ENCODE results near the gene SLC34A3.

Gene SLC34A3

GRCh38 chr9:137267933-137268355 lies 37.2 kb downstream of the SLC34A3 start:
- no peak for TF ChIP-seq CTCF (IDR thresholded peaks at IDR 0.05; ENCODE audit: unreplicated experiment in 3 of 3)
- Mint-ChIP-seq H3K4me1 (no peaks in the 10 kb centered on the region), H3K27me3 (ENCODE audit: low read depth) (no peaks in the 10 kb centered on the region)

DNA sequence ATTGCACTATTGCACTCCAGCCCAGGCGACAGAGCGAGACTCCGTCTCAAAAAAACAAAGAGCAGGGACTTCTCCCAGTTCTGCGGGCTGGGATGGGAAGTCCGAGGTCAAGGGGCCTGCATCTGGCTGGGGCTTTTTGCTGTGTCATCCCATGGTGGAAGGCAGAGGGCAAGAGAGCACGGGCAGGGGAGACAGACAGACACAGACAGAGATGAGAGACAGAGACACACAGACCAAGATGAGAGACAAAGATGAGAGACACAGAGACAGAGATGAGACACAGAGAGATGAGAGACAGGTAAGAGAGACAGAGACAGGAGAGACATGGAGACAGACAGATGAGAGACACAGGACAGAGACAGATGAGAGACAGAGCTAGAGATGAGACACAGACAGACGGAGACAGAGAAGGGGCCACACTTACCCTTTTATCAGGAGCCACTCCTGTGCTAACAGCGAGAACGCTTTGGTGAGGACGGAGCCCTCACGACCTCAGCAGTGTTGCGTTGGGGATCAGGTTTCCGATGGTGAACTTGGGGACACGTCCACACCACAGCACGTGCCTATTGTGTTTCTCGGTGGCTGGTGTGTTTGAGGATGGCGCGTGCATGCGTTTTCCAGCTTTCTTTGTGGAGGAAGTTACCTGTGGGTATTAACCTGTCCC lies 38.0 kb downstream of the SLC34A3 start:
- no peaks in the 10 kb centered on the region for H3K4me1 Mint-ChIP-seq
- no peak for TF ChIP-seq CTCF (IDR thresholded peaks at IDR 0.05; ENCODE audit: unreplicated experiment in 3 of 3)
- no peak overlapping the region for H3K27ac Mint-ChIP-seq
- H3K36me3 Mint-ChIP-seq (ENCODE audit: low read depth) = peaks cover 22% of the 10 kb centered on the region
- H3K9me3 Mint-ChIP-seq = no peaks in the 10 kb centered on the region
- H3K27me3 Mint-ChIP-seq (ENCODE audit: low read depth) = no peaks in the 10 kb centered on the region
- H3K4me3 Mint-ChIP-seq = no peak overlapping the region

More at GRCh38 chr9:137267933-137268355, 37.2 kb downstream of the SLC34A3 start:
- H3K36me3 Mint-ChIP-seq (ENCODE audit: low read depth) = peaks cover 18% of the 10 kb centered on the region
- no peak overlapping the region for H3K4me3 Mint-ChIP-seq
- H3K9me3 Mint-ChIP-seq = no peaks in the 10 kb centered on the region
- H3K27ac Mint-ChIP-seq = no peak overlapping the region

GRCh38 chr9:137269231-137269772 lies 38.6 kb downstream of the SLC34A3 start:
- no peak for TF ChIP-seq CTCF (IDR thresholded peaks at IDR 0.05; ENCODE audit: unreplicated experiment in 3 of 3)
- Mint-ChIP-seq H3K4me3 (no peak overlapping the region), H3K4me1 (peaks cover under 1% of the 10 kb centered on the region), H3K36me3 (ENCODE audit: low read depth) (peaks cover 23% of the 10 kb centered on the region), H3K27me3 (ENCODE audit: low read depth) (no peaks in the 10 kb centered on the region), H3K9me3 (no peaks in the 10 kb centered on the region), H3K27ac (no peak overlapping the region)

DNA sequence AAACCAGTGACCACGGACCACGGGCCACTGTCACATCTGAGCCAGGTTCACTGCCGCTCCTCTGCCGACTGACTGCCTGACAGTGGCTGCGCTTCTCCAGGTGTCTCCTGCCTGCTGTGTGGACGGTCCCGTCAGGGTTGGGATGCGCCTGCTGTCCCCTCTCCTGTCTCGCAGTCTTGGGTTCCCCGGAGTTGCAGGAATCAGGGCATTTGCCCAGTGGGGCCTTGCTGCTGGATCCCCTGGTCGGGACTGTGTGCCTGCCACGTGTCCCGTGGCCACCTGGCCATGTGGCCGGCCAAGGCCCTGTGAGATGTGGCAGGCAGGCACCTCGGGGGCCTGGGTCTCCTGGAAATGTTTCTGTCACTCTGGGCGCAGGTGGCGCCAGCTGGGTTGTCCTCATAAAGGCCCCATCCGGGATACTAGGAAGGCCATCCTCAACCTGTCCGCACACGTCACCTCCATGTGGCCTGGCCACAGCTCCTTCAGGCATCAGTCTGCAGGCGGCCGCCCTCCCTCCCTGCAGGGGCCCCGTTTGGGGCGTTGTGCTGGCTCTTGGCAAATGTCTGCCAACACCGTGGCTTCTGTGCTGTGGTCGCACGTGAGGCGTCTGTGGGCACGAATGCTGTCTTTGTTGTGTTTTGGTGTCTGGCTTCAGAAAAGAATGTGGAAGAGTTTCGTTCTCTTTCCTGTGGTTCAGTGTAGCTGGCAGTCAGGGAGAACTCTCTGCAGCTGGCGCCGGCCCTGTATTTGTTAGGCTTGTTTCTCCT lies 40.4 kb downstream of the SLC34A3 start:
- Mint-ChIP-seq H3K27ac (no peak overlapping the region), H3K9me3 (no peaks in the 10 kb centered on the region), H3K4me3 (no peak overlapping the region), H3K36me3 (ENCODE audit: low read depth) (peaks cover 23% of the 10 kb centered on the region), H3K27me3 (ENCODE audit: low read depth) (no peaks in the 10 kb centered on the region), H3K4me1 (peaks cover 14% of the 10 kb centered on the region)
- TF ChIP-seq CTCF (IDR thresholded peaks at IDR 0.05; ENCODE audit: unreplicated experiment in 3 of 3) = no peak

GRCh38 chr9:137271696-137272076 lies 41.0 kb downstream of the SLC34A3 start:
- peaks cover 23% of the 10 kb centered on the region for H3K36me3 Mint-ChIP-seq (ENCODE audit: low read depth)
- no peak overlapping the region for H3K4me3 Mint-ChIP-seq
- peaks cover 15% of the 10 kb centered on the region for H3K4me1 Mint-ChIP-seq
- H3K9me3 Mint-ChIP-seq = no peaks in the 10 kb centered on the region
- no peak overlapping the region for H3K27ac Mint-ChIP-seq
- TF ChIP-seq CTCF (IDR thresholded peaks at IDR 0.05; ENCODE audit: unreplicated experiment in 3 of 3) = no peak
- no peaks in the 10 kb centered on the region for H3K27me3 Mint-ChIP-seq (ENCODE audit: low read depth)
